ENCODE data around the gene MAPK1. TPM values are rescaled to one million over a fixed set of nuclear protein-coding genes. Genes with fewer than 3 reads are reported as not detected.
"Not testable (repeated sequence)": the region's sequence is repeated elsewhere in the genome, so short reads cannot be mapped to it uniquely, and the experiment has no call there.

MAPK1 gene
- total and polyA plus RNA-seq, 4 experiments from 2014 or later, result 73.8 to 117 (median 97.6) TPM

DNA sequence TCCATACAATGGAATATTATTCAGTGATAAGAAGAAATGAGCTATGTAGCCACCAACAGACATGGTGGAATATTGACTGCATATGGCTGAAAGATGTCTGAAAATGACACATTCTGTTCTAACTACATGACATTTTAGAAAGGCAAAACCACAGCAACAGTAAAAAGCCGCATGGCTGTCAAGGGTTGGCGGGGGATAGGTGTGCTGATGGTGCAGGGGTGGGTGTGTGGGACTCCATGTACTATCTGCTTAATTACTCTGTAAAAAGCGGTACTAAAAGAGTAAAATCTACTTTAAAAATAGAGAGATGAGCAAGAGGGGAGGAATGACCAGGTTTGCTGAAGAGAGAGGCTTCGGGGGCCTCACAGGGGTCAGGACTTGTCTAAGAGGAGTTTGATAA is 115.2 kb downstream of the MAPK1 start:
- Histone ChIP-seq H3K9me3 (ENCODE audit: control insufficient read depth in 1 of 2, low read length in 2 of 2) (no peaks in the 10 kb centered on the region), H3K36me3 (ENCODE audit: insufficient read depth, low read length) (no peaks in the 10 kb centered on the region), H3K27me3 (ENCODE audit: insufficient read depth, low read length) (no peaks in the 10 kb centered on the region), H3K4me1 (ENCODE audit: insufficient read depth, low read length) (peaks cover 13% of the 10 kb centered on the region), H3K27ac (ENCODE audit: low read depth, low read length) (no peak overlapping the region), H3K4me3 (ENCODE audit: low read length in 2 of 2) (no peak overlapping the region)
- Mint-ChIP-seq H3K4me3 (no peak overlapping the region), H3K27me3 (no peaks in the 10 kb centered on the region), H3K27ac (peak overlapping the region in 1 of 7 donors; percentile 46), H3K4me1 (peaks cover 0 to 2% (median 0%) of the 10 kb centered on the region in 4 donors), H3K9me3 (peaks cover 0 to 3% (median 0%) of the 10 kb centered on the region in 8 donors), H3K36me3 (peaks cover 10 to 12% of the 10 kb centered on the region in 2 donors)
- ChIA-PET CTCF (ENCODE audit: partially characterized antibody) (no interaction called here), POLR2A (ENCODE audit: partially characterized antibody) (no interaction called here)
- intact Hi-C loops (cut with micrococcal nuclease), result no loop called here
- DNase-seq, result no peak

DNA sequence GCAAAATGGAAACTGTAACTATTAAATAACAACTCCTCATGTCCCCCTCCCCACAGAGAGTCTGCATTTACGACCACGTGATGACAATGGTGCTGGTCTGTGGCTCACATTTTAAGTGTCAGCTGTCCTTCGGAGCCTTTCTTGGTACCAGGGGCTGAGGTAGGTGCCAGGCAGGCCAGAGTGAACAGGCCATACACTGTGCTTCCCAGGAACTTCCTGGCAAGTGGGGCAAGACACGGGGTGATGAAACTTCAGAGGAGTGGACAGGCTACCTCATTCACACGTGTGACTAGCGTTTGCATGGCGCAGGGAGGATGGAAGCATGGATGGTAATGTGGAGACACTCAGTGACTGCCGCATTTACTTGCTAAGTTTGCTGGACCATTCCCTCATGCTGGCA is 121.5 kb downstream of the MAPK1 start:
- H3K9me3 Mint-ChIP-seq, result no peaks in the 10 kb centered on the region
- H3K27me3 Mint-ChIP-seq, result no peaks in the 10 kb centered on the region
- CTCF ChIA-PET (ENCODE audit: partially characterized antibody), result no interaction called here
- intact Hi-C loops (cut with micrococcal nuclease), result no loop called here
- Histone ChIP-seq H3K36me3 (ENCODE audit: insufficient read depth, low read length) (no peaks in the 10 kb centered on the region), H3K4me3 (ENCODE audit: low read length in 2 of 2) (no peak overlapping the region), H3K9me3 (ENCODE audit: control insufficient read depth in 1 of 2, low read length in 2 of 2) (no peaks in the 10 kb centered on the region), H3K27ac (ENCODE audit: low read depth, low read length) (no peak overlapping the region), H3K27me3 (ENCODE audit: insufficient read depth, low read length) (no peaks in the 10 kb centered on the region), H3K4me1 (ENCODE audit: insufficient read depth, low read length) (no peaks in the 10 kb centered on the region)
- POLR2A ChIA-PET (ENCODE audit: partially characterized antibody), result no interaction called here
- H3K4me3 Mint-ChIP-seq, result no peak overlapping the region
- H3K36me3 Mint-ChIP-seq, result peaks cover 0 to 4% of the 10 kb centered on the region in 2 donors
- no peak overlapping the region for H3K27ac Mint-ChIP-seq
- H3K4me1 Mint-ChIP-seq, result no peaks in the 10 kb centered on the region
- no peak for DNase-seq

DNA sequence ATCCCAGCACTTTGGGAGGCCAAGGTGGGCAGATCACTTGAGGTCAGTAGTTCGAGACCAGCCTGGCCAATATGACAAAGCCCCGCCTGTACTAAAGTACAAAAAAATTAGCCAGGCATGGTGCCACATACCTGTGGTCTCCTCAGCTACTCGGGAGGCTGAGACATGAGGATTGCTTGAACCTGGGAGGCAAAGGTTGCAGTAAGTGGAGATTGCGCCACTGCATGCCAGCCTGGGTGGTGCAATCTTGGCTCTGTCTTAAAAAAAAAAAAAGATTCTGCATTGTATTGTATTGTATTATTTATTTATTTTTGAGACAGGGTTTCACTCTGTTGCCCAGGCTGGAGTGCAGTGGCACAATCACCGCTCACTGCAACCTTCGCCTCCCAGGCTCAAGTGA is 122.5 kb downstream of the MAPK1 start:
- H3K4me3 Mint-ChIP-seq; H3K9me3 Mint-ChIP-seq; H3K36me3 ChIP-seq (ENCODE audit: insufficient read depth, low read length); CTCF ChIA-PET (ENCODE audit: partially characterized antibody); H3K27ac ChIP-seq (ENCODE audit: low read depth, low read length); H3K9me3 ChIP-seq (ENCODE audit: control insufficient read depth in 1 of 2, low read length in 2 of 2); H3K27ac Mint-ChIP-seq; H3K27me3 Mint-ChIP-seq; H3K4me1 ChIP-seq (ENCODE audit: insufficient read depth, low read length); H3K36me3 Mint-ChIP-seq; H3K4me1 Mint-ChIP-seq; H3K27me3 ChIP-seq (ENCODE audit: insufficient read depth, low read length); DNase-seq; H3K4me3 ChIP-seq (ENCODE audit: low read length in 2 of 2); intact Hi-C loops (cut with micrococcal nuclease): not testable (repeated sequence)
- POLR2A ChIA-PET (ENCODE audit: partially characterized antibody), result interaction anchor here (0.7 to 0.9 kb wide), 2 partner anchors 9 to 96 kb away, joined by 3 to 4 read pairs; no protein-coding TSS in a partner anchor

DNA sequence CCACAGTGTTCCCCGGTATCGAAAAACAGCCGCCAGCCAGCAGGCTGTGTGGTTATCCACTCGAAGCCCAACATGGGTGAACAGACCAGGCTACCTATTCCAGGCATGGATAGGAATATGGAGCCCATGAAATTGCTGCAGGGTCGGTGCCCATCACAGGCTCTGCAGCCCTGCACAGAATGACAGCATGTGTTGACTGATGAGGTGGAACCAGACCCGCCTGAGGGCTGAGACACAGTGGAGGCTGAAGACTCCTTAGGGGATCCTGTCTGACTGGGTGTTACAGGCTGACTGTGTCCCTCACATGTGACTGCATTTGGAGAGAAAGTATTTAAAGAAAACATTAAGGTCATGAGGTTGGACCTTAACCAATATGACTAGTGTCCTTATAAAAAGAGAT is 125.7 kb downstream of the MAPK1 start:
- H3K27me3 ChIP-seq (ENCODE audit: insufficient read depth, low read length), result no peaks in the 10 kb centered on the region
- no peaks in the 10 kb centered on the region for H3K36me3 ChIP-seq (ENCODE audit: insufficient read depth, low read length)
- no peak overlapping the region for H3K4me3 ChIP-seq (ENCODE audit: low read length in 2 of 2)
- DNase-seq, result no peak
- no peaks in the 10 kb centered on the region for H3K4me1 ChIP-seq (ENCODE audit: insufficient read depth, low read length)
- Mint-ChIP-seq H3K27ac (peak overlapping the region in 3 of 7 donors; percentile 1 to 81 (median 11)), H3K4me3 (no peak overlapping the region), H3K36me3 (peaks cover 0 to 4% of the 10 kb centered on the region in 2 donors), H3K4me1 (peaks cover 1 to 4% (median 4%) of the 10 kb centered on the region in 4 donors), H3K27me3 (no peaks in the 10 kb centered on the region), H3K9me3 (no peaks in the 10 kb centered on the region)
- H3K27ac ChIP-seq (ENCODE audit: low read depth, low read length), result no peak overlapping the region
- intact Hi-C loops (cut with micrococcal nuclease), result no loop called here
- POLR2A ChIA-PET (ENCODE audit: partially characterized antibody), result no interaction called here
- no peaks in the 10 kb centered on the region for H3K9me3 ChIP-seq (ENCODE audit: control insufficient read depth in 1 of 2, low read length in 2 of 2)
- CTCF ChIA-PET (ENCODE audit: partially characterized antibody), result no interaction called here

DNA sequence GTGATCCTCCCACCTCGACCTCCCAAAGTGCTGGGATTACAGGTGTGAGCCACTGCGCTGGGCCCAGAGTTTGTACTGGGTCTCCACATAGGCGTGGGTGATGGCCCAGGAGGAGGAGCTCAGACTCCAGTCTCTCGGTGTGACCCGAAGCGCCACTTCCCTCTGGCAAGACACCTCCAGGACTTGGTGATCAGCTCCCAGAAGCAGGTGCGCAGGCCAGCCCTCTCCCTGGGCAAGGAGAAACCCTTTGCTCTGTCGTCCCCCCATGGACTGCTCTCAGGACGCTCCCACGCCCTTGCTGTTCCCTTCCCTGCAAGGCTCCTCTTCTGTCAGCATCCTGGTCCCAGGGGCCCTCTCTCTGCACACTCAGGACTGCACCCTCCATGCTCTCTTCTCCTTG is 126.4 kb downstream of the MAPK1 start:
- CTCF ChIA-PET (ENCODE audit: partially characterized antibody), result no interaction called here
- H3K4me3 Mint-ChIP-seq, result no peak overlapping the region

DNA sequence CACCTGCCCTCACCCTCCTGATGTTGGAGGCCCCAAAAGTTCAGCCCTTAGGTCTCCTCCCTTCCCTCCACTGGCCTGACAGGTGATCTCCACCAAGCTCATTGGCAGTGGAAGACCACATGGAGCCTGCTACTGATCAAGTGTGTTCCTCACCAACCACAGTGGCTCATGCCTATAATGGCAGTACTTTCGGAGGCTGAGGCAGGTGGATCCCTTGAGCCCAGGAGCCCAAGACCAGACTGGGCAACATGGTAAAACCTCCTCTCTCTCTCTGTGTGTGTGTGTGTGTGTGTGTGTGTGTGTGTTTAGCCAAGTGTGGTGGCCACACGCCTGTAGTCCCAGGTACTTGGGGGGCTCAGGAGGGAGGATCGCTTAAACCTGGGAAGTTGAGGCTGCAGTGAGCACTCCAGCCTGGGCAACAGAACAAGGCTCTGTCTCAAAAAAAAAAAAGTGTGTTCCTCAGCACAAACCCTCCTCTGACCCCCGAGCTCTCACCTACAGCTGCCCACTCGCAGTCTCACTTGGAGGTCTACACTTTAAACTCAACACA is 127.5 kb downstream of the MAPK1 start:
- no peak for DNase-seq
- Histone ChIP-seq H3K36me3 (ENCODE audit: insufficient read depth, low read length) (no peaks in the 10 kb centered on the region), H3K27me3 (ENCODE audit: insufficient read depth, low read length) (no peaks in the 10 kb centered on the region), H3K4me3 (ENCODE audit: low read length in 2 of 2) (no peak overlapping the region), H3K9me3 (ENCODE audit: control insufficient read depth in 1 of 2, low read length in 2 of 2) (no peaks in the 10 kb centered on the region), H3K4me1 (ENCODE audit: insufficient read depth, low read length) (peaks cover 3% of the 10 kb centered on the region), H3K27ac (ENCODE audit: low read depth, low read length) (no peak overlapping the region)
- Mint-ChIP-seq H3K4me1 (peaks cover 4 to 8% (median 7%) of the 10 kb centered on the region in 4 donors), H3K9me3 (no peaks in the 10 kb centered on the region), H3K4me3 (no peak overlapping the region), H3K36me3 (peaks cover 3 to 4% of the 10 kb centered on the region in 2 donors), H3K27me3 (no peaks in the 10 kb centered on the region), H3K27ac (peak overlapping the region in 4 of 7 donors; percentile 31 to 86 (median 72))
- POLR2A ChIA-PET (ENCODE audit: partially characterized antibody), result no interaction called here
- intact Hi-C loops (cut with micrococcal nuclease), result no loop called here
- CTCF ChIA-PET (ENCODE audit: partially characterized antibody), result no interaction called here

More for the DNA sequence above, 126.4 kb downstream of the MAPK1 start:
- intact Hi-C loops (cut with micrococcal nuclease), result no loop called here
- Histone ChIP-seq H3K27ac (ENCODE audit: low read depth, low read length) (no peak overlapping the region), H3K4me3 (ENCODE audit: low read length in 2 of 2) (no peak overlapping the region), H3K27me3 (ENCODE audit: insufficient read depth, low read length) (no peaks in the 10 kb centered on the region), H3K4me1 (ENCODE audit: insufficient read depth, low read length) (no peaks in the 10 kb centered on the region), H3K36me3 (ENCODE audit: insufficient read depth, low read length) (no peaks in the 10 kb centered on the region), H3K9me3 (ENCODE audit: control insufficient read depth in 1 of 2, low read length in 2 of 2) (no peaks in the 10 kb centered on the region)
- Mint-ChIP-seq H3K9me3 (no peaks in the 10 kb centered on the region), H3K27me3 (no peaks in the 10 kb centered on the region), H3K27ac (peak overlapping the region in 1 of 7 donors; percentile 51), H3K4me1 (peaks cover 3 to 4% (median 4%) of the 10 kb centered on the region in 4 donors), H3K36me3 (peaks cover 0 to 4% of the 10 kb centered on the region in 2 donors)
- no peak for DNase-seq
- POLR2A ChIA-PET (ENCODE audit: partially characterized antibody), result no interaction called here

DNA sequence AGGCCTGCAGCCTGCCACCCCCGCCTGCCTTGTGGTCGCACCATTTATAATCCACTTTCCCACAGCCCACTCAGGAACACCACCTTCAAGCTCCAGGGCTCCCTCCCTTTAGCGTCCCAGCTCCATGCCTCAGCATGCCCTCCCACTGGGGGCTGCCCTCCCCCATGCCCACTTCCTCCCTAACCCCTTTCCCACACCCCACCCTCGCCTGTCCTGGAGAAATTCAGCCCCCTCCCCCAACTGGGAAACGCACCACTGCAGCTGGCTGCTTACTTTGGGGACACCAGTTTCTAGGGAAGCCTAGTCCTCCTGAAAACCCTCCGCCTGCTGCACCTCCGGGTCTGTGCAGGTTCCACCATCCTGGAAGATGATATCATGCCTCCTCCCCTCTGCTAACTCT is 128.5 kb downstream of the MAPK1 start:
- CTCF ChIA-PET (ENCODE audit: partially characterized antibody), result no interaction called here
- peak overlapping the region in 2 of 7 donors; percentile 25 to 30 for H3K27ac Mint-ChIP-seq
- Histone ChIP-seq H3K9me3 (ENCODE audit: control insufficient read depth in 1 of 2, low read length in 2 of 2) (no peaks in the 10 kb centered on the region), H3K27me3 (ENCODE audit: insufficient read depth, low read length) (no peaks in the 10 kb centered on the region), H3K4me3 (ENCODE audit: low read length in 2 of 2) (no peak overlapping the region), H3K27ac (ENCODE audit: low read depth, low read length) (no peak overlapping the region), H3K4me1 (ENCODE audit: insufficient read depth, low read length) (peaks cover 12% of the 10 kb centered on the region), H3K36me3 (ENCODE audit: insufficient read depth, low read length) (no peaks in the 10 kb centered on the region)
- H3K27me3 Mint-ChIP-seq, result no peaks in the 10 kb centered on the region
- peaks cover 12 to 18% (median 15%) of the 10 kb centered on the region in 4 donors for H3K4me1 Mint-ChIP-seq
- no peaks in the 10 kb centered on the region for H3K9me3 Mint-ChIP-seq
- peak overlapping the region in 1 of 8 donors; percentile 48 for H3K4me3 Mint-ChIP-seq
- peaks cover under 1 to 3% of the 10 kb centered on the region in 2 donors for H3K36me3 Mint-ChIP-seq
- POLR2A ChIA-PET (ENCODE audit: partially characterized antibody), result no interaction called here
- DNase-seq, result no peak
- intact Hi-C loops (cut with micrococcal nuclease), result no loop called here
